AG08396 (cell line): ENCODE data around the gene DUSP16.
A peak's percentile ranks its signal among the peaks of the same experiment; 100 is the strongest.

ENCODE experiments used
- DNase-seq: peaks from one replicate; pipeline ENCODE4 v3.0.0; 2012; ENCODE audit warnings: low spot score, mixed read lengths

DUSP16 gene

GRCh38 chr12:12467688-12468261, 94.9 kb downstream of the DUSP16 start:
- peak; percentile 66 for DNase-seq

- DNase-seq, result no peak
These were observed 95.4 kb downstream of the DUSP16 start for GRCh38 chr12:12467264-12467663.

GRCh38 chr12:12466157-12466556, 96.5 kb downstream of the DUSP16 start:
- DNase-seq, result no peak

DNA sequence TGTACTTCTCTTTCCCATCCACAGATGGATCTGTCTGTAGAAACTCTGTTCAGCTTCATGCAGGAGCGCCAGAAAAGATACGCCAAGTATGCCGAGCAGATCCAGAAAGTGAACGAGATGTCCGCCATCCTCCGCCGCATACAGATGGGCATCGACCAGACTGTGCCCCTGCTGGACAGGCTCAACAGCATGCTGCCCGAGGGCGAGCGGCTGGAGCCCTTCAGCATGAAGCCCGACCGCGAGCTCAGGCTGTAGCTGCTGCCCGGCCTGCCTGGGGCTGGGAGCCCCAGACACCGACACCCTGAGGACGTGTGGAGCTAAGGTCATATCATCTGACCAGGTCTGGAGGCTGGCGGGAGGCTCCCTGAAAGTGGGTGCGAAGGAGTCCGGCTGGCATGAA, 97.1 kb downstream of the DUSP16 start:
- DNase-seq, result no peak

DNA sequence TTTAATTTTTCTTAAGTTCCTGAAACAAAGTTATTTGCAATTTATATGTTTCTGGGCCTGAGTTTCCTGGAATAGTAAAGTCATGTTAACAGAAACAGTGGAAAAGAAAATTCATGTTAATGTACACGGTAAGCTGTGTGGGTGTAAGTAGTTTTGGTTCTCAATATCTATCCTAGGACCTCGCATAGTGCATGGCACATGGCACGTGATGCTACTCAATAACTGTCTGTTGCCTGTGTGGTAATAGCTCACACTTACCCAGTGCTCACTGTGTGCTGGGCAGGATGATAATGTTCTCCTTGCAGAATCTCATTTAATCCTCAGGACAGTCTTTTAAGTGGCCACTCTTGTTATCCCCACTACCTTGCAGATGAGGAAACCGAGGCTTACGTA, 100.7 kb downstream of the DUSP16 start:
- DNase-seq, result no peak

GRCh38 chr12:12460935-12461922, 101.4 kb downstream of the DUSP16 start:
- no peak for DNase-seq

- no peak for DNase-seq
These were observed 106.0 kb downstream of the DUSP16 start for GRCh38 chr12:12456637-12457036.

- DNase-seq, result no peak
These were observed 108.3 kb downstream of the DUSP16 start for GRCh38 chr12:12454315-12454714.

GRCh38 chr12:12453635-12454034, 109.0 kb downstream of the DUSP16 start:
- DNase-seq, result no peak

- no peak for DNase-seq
These were observed 110.2 kb downstream of the DUSP16 start for GRCh38 chr12:12452326-12452902.

DNA sequence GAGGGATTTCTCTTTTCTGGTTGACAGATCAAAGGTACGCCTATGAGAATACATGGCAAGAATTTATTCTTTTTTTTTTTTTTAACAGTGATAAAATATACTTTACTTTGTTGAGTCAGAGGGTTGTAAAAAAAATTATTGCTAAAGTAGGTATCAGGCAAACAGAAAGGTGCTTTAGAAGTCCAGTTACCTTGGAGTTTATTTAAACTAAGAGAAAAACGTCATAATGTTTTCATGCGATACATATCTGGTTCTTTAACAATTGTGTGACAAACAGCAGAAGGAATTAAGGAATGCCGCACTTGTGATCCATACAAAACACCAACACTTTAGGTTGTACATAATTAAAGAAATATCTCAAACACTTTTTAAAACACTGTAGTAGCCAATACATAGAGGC, 111.6 kb downstream of the DUSP16 start:
- DNase-seq, result no peak

- no peak for DNase-seq
These were observed 112.6 kb downstream of the DUSP16 start for GRCh38 chr12:12450043-12450471.

- no peak for DNase-seq
These were observed 113.1 kb downstream of the DUSP16 start for GRCh38 chr12:12449533-12450025.

DNA sequence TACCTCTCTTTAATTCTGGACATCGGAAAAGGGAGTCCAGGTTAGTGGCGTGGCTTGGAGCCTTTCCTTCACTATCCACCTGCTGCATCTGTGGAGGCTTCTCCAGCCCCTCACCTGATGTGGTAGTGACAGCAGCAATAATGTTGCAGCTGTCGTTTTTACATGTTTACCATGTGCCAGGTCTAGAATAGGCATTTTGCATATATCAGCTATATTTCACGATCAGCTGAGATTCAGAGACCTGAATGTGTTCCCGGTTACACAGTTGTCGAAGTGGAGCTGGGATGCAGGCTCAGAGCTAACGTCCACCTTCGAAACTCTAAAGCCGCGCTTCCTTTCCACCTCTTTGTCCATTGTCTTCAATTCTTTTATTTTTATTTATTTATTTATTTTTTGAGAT, 114.8 kb downstream of the DUSP16 start:
- no peak for DNase-seq

GRCh38 chr12:12447236-12447635, 115.4 kb downstream of the DUSP16 start:
- DNase-seq, result no peak

GRCh38 chr12:12446786-12447185, 115.9 kb downstream of the DUSP16 start:
- no peak for DNase-seq

DNA sequence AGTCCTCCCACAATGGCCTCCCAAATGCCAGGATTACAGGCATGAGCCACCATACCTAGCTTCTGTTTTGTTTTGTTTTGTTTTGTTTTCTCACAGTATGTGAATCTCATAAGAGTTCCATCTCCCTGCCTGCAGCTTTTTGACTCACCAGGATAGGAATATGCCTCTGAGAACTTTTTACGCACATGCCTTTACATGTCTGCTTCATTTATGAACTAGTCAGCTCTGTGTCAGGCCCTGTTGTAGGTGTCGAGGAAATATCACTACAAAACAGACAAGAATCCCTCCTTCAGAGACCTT, 116.8 kb downstream of the DUSP16 start:
- DNase-seq, result no peak

- DNase-seq, result no peak
These were observed 117.3 kb downstream of the DUSP16 start for GRCh38 chr12:12445165-12445881.

GRCh38 chr12:12443431-12443878, 119.2 kb downstream of the DUSP16 start:
- no peak for DNase-seq

- no peak for DNase-seq
These were observed 120.1 kb downstream of the DUSP16 start for GRCh38 chr12:12442548-12443071.

GRCh38 chr12:12441843-12442461, 120.7 kb downstream of the DUSP16 start:
- DNase-seq, result no peak

GRCh38 chr12:12441429-12441807, 121.2 kb downstream of the DUSP16 start:
- no peak for DNase-seq
